Measurements from ENCODE around the gene STAT5B. TPM values are rescaled to one million over a fixed set of nuclear protein-coding genes. Genes with fewer than 3 reads are reported as not detected.
"Not testable (repeated sequence)": the region's sequence is repeated elsewhere in the genome, so short reads cannot be mapped to it uniquely, and the experiment has no call there.

STAT5B gene
- total RNA-seq, 4 donors from 2014 or later = 72.1 to 187 (median 144) TPM

GRCh38 chr17:42305543-42306384 is 29.6 kb upstream of the STAT5B start:
- Histone ChIP-seq H3K9me3 (no peaks in the 10 kb centered on the region), H3K27ac (no peak overlapping the region), H3K4me3 (no peak overlapping the region), H3K4me1 (peaks cover 0 to 4% of the 10 kb centered on the region in 2 donors), H3K36me3 (no peaks in the 10 kb centered on the region), H3K27me3 (no peaks in the 10 kb centered on the region)
- intact Hi-C loops (cut with DNase I; ENCODE audit: low total_unique reads) = no loop called here
- TF ChIP-seq CTCF (IDR thresholded peaks at IDR 0.05) (no peak), POLR2A (IDR thresholded peaks at IDR 0.05) (no peak)
- no peak for DNase-seq

GRCh38 chr17:42305031-42305330 is 28.8 kb upstream of the STAT5B start:
- H3K27ac ChIP-seq; H3K9me3 ChIP-seq; DNase-seq; H3K4me1 ChIP-seq; intact Hi-C loops (cut with DNase I; ENCODE audit: low total_unique reads); H3K36me3 ChIP-seq; H3K27me3 ChIP-seq; H3K4me3 ChIP-seq: not testable (repeated sequence)

GRCh38 chr17:42304187-42305030 is 28.2 kb upstream of the STAT5B start:
- Histone ChIP-seq H3K36me3 (no peaks in the 10 kb centered on the region), H3K9me3 (no peaks in the 10 kb centered on the region), H3K27me3 (no peaks in the 10 kb centered on the region), H3K4me1 (no peaks in the 10 kb centered on the region), H3K27ac (no peak overlapping the region), H3K4me3 (no peak overlapping the region)
- intact Hi-C loops (cut with DNase I; ENCODE audit: low total_unique reads) = no loop called here
- no peak for DNase-seq
- TF ChIP-seq CTCF (IDR thresholded peaks at IDR 0.05) (no peak), POLR2A (IDR thresholded peaks at IDR 0.05) (no peak)

- no peaks in the 10 kb centered on the region for H3K4me1 ChIP-seq
- H3K27me3 ChIP-seq = no peaks in the 10 kb centered on the region
- no peak for TF ChIP-seq CTCF (IDR thresholded peaks at IDR 0.05)
- TF ChIP-seq POLR2A (IDR thresholded peaks at IDR 0.05) = no peak
- intact Hi-C loops (cut with DNase I; ENCODE audit: low total_unique reads) = no loop called here
- no peaks in the 10 kb centered on the region for H3K36me3 ChIP-seq
- no peaks in the 10 kb centered on the region for H3K9me3 ChIP-seq
- no peak for DNase-seq
- no peak overlapping the region for H3K4me3 ChIP-seq
- H3K27ac ChIP-seq = no peak overlapping the region
Measured at GRCh38 chr17:42303694-42304093, 27.5 kb upstream of the STAT5B start.

- H3K4me1 ChIP-seq = no peaks in the 10 kb centered on the region
- DNase-seq = no peak
- TF ChIP-seq CTCF (IDR thresholded peaks at IDR 0.05) = no peak
- TF ChIP-seq POLR2A (IDR thresholded peaks at IDR 0.05) = no peak
- no peaks in the 10 kb centered on the region for H3K27me3 ChIP-seq
- H3K9me3 ChIP-seq = no peaks in the 10 kb centered on the region
- intact Hi-C loops (cut with DNase I; ENCODE audit: low total_unique reads) = no loop called here
- H3K36me3 ChIP-seq = no peaks in the 10 kb centered on the region
- H3K27ac ChIP-seq = no peak overlapping the region
- no peak overlapping the region for H3K4me3 ChIP-seq
Measured at GRCh38 chr17:42301022-42301421, 24.8 kb upstream of the STAT5B start.

GRCh38 chr17:42299913-42300312 is 23.7 kb upstream of the STAT5B start:
- H3K9me3 ChIP-seq; H3K27me3 ChIP-seq; H3K4me1 ChIP-seq; DNase-seq; intact Hi-C loops (cut with DNase I; ENCODE audit: low total_unique reads); H3K36me3 ChIP-seq; H3K27ac ChIP-seq; H3K4me3 ChIP-seq: not testable (repeated sequence)

GRCh38 chr17:42299361-42299760 is 23.2 kb upstream of the STAT5B start:
- intact Hi-C loops (cut with DNase I; ENCODE audit: low total_unique reads); H3K4me1 ChIP-seq; H3K9me3 ChIP-seq; H3K27me3 ChIP-seq; H3K36me3 ChIP-seq; H3K27ac ChIP-seq; DNase-seq; H3K4me3 ChIP-seq: not testable (repeated sequence)

GRCh38 chr17:42297775-42298174 is 21.6 kb upstream of the STAT5B start:
- H3K36me3 ChIP-seq; intact Hi-C loops (cut with DNase I; ENCODE audit: low total_unique reads): not testable (repeated sequence)

More at GRCh38 chr17:42297775-42298174, 21.6 kb upstream of the STAT5B start:
- not testable (repeated sequence) for H3K27me3 ChIP-seq, H3K4me1 ChIP-seq, H3K4me3 ChIP-seq, H3K27ac ChIP-seq, H3K9me3 ChIP-seq, DNase-seq
